G401.6 (cell line): ENCODE data around the gene STK40.

ENCODE experiments used
- FAIRE-seq: peaks from 2 replicates; lab custom pipeline; 2012; peaks lifted over from hg19 to GRCh38; lab: Jason Lieb, UNC

STK40 gene

DNA sequence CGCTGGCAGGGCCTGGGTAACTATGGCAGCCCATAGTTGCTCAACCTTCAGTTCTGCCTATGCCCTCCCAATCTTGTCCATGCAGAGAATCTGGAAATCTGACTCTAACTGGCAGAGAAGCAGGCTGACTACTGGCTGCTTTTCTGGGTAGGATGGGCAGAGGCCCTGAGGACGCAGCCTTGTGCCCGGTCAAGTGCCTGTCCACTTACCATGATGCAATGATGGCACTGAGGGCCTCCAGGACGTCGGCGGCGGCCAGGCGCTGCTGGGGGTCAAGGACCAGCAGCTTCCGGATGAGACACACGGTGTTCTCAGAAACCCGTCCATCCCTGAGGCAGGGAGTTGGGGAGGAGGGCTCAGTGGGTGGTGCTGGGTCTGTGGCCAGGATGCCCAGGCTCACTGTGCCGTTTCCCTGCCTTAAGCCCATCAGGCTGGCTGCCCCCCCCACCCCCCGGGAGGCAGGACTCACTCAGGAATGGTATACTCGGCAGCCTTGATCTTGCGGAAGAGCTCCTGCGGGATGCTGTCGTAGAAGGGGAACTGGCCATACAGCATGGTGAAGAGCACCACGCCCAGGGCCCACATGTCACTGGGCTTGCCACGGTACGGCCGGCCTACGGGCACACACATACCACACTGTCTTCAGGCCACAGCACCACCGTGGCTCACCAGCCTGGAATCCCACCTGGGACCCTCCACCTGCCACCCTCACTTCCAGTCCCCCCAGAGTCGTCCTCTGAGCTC is 41.9 kb downstream of the STK40 start:
- FAIRE-seq, result no peak

DNA sequence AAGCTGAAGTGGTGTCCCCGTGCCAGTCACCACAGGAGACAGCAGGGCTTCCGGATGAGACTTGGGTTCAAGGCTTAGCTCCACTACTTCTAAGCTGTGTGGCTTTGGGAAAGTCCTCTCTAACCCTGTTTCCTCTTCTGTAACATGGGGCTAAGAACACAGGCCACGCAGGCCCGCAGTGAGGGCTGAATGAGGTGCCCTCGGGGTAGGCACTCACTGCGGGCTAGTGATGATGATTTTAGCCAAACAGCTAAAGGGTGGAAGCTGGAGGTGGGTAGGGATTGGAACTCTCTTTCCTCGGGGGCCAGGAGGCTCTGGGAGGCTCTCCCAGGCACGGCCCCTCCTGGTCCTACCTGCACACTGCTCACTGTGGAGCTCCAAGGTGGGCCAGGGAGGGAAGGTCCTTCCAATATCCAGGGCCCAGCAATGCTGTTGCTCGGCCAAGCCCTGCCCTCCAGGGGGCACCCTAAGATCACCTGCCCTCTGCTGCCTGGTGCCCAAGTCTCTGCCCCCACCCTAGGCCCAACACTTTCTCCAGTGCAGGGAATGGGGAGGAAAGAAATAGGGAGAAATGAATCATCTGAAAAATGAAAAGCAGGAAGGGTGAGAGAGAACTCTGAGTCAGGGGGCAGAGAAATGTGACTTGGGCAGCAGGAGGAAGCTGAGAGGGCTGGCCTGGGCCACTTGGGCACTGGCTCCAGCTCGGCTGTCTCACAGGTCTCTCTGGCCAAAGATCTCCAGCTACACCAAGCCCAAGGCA is 43.1 kb downstream of the STK40 start:
- FAIRE-seq, result no peak

DNA sequence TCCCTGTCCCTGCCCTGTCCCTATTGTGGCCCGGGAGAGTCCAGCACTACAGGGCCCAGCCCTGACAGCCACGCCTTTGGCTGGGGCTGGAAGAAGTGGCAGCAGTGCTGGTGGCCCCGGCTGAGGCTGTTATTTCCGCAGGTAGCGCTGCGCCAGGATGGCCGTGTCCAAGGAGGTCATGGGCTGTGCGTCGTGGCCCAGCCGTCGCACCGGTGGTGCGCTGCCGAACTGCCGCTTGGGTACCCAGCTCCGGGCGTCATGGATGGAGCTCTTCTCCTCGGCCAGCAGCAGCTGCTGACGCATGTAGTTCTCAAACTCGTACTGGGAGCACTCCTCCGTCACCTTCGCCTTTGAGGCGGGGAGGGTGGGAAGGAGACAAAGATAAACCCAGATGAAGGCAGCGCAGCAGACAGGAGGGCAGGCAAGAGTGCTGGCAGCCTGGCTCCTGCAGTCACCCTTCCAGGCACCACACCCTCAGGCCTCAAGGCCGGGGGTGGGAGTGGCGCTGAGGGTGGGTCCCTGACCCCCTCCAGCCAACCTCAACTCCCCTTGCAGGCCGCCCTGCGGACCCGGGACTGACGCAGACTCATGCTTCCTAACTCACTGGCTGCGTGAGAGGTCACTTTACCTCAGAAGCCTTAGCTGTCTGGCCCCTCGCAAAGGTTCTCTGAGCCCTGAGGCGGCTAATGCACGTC is 44.0 kb downstream of the STK40 start:
- no peak for FAIRE-seq

DNA sequence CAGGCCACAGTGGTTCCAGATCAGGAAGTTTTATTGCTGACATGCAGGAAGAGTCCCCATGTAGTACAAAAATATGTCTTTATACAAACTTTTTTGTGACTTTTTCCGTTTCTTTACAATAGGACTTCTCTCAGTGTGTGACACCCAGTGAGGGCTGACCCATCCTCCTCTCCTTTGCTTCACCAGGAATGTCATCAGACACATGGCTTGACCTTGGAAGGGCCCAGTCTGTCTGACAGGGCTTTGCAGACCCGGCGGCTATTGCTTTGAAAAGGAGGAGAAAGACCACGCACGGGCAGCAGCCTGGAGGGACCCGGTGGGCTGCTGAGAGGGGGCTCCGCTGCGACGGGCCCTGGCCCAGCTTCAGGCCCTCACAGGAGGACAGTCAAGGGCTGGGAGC is 46.1 kb downstream of the STK40 start:
- no peak for FAIRE-seq

DNA sequence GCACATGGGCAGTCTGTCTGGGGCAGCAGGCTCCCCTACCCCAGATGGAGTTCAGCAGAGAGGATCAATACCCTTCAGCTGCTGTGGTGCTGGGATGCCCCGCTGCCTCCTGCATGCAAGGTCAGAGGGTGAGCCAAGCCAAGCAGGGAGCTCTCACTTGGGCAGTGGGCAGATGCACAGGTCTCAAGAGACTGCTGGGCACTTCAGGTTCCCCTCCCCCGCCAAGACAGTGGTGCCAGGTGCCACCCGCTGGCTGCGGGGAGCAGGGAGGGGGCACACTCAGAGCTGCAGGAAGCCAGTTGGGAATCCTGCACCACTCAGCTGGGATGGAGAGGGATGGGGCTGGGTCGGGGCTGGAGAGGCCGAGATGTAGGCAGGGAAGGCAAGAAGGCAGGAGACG is 46.5 kb downstream of the STK40 start:
- no peak for FAIRE-seq

DNA sequence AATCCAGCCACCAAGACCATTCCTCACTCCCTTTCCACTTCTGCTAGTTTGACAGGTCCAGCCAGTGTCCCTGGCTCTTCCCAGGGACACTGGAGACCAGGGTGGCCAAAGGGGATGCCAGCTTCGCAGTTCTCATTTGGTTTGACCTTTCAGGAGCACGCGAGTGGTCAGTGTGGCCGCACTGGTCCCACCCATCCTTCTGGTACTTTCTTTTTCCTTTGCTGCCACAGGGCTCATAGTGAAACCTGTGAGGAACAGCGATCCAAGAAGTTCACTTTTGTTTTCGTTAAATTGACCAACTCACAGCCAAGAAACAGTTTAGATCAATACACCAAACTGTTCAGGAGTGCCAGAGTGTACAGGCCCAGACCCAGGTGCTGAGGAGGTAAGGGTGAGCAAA is 47.9 kb downstream of the STK40 start:
- no peak for FAIRE-seq

DNA sequence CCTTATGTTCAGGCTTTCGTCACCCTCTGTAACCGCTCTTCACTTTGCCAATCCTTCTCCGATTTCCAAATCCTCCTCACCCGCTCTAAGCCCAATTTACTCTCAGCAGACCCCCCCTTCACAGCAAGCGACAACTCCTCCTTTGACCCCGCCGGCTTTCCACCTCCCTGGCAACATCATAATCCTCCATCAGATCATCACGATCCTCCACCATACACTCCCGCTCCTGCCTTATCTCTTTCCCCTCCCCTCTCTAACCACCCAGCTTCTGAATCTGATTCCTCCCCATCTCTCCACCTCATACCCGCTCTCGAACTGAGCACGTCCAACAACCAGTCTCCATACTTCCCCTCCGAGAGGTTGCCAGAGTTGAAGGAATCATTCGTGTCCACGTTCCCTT is 54.8 kb downstream of the STK40 start:
- no peak for FAIRE-seq

DNA sequence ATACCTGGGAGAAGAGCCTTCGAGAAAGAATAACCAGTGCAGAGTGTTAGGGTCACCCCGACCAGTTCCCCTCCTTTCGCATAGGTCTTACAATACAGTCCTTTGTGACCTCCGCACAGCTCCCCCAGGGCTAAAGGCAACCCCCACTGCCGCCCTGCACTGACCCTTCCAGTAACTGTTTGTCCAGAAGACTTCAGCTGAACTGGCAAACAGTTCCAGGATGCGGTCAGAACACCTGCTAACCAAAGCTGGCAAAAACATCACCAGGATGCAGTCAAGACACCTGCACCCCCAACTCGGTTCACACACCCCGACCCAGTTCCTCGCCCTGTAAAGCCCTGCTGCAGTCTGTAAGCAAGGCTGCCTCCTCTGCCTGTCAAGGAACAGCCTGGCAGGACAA is 55.9 kb downstream of the STK40 start:
- FAIRE-seq, result no peak

DNA sequence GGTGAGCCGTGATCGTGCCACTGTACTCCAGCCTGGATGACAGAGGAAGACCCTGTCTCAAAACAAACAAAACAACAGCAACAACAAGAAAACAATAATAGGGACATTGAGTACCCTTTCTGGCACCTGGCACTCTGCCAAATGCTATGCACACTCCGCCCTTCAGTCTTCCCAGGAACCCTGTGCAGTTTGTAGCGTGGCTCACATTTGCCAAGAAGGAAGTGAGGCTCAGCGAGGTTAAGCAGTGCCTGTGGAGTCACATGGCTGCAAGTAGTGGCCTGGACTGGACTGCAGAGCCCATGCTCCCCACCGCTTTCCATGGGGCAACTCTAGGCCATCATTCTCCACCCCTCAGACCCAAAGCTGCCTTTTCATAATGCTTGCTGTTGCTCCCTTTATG is 57.0 kb downstream of the STK40 start:
- FAIRE-seq, result no peak

DNA sequence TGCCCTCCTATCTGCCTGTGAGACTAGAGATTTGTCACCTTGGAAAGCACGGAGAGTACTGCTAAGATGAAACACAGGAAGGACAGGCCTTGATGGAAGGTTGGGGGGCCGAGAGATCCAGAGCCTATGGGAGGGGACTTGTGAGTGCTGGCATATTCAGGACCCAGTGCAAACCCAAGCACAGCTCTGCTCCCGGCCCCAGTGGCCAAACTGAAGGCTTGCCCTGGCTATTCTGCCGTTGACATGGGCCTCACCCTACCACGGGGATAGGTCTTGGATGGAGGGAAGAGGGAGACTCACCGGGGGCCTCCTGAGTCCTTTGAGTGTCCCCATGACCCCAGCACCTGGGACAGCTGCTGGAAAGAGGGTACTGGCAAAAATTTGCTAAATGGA is 57.6 kb downstream of the STK40 start:
- no peak for FAIRE-seq

DNA sequence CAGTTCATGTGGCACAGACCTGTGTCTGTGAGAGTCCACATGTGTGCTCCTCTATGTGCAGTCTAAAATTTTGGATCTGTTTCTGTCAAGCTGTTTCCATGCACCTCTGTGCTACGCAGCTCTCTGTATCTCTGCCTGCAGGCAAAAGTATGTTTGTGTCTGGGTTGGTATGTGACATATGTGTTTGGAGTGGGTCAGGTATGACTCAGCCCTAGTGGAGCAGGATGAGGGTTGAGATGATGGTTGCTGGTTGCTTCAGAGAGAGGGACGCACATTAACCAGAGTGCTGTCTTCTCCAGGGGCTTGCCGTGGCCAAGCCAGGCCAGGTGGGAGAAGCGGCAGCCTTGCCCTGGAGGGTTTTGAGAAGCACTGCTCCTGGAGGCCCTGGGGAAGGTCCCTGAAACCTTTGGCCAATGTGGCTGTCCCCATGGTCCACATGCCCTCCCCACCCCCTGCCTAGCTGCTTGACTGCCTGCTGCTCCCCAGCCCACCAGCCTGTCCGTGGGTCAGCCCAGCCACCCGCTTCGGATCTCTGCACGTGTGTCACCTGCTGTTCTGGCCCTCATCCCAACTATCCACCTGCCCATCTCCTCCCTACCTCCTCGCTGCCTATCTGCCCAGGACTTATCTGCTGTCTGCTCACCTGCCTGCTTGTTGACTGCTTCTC is 58.2 kb downstream of the STK40 start:
- no peak for FAIRE-seq

DNA sequence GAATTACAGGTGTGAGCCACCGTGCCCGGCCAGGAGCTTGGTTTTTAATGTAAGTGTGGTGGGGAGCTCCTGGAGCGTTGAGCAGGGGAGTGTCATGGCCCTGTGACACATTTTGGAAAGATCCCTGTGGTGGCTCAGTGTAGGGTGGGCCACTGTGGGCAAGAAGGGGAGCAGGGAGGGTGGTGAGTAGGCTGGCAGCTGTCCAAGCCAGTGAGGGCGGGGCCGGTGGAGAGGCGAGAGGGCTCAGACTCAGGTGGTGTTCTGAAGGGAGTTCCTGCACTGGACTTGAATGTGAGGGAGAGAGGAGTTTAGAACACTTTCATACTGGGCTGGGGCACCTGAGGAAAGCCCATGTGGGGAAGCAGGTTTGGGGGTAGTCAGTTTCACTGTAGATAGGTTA is 59.2 kb downstream of the STK40 start:
- no peak for FAIRE-seq

DNA sequence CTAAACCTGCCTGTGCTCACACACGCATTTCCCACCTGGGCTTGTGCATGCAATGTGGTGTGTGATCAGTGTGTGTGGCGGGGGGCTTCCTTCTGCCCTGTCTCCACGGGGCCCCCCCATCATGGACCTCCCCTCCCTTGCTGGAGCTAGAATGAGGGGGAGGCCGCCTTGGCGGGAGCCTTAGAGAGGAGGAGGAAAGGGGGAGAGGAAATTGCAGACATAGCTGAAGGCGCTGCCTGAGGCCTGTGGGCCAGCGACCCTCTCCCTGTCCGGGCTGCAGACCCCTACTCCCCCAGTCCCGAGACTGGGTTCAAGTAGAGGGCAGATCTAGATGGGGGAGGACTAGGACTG is 61.4 kb downstream of the STK40 start:
- FAIRE-seq, result no peak

DNA sequence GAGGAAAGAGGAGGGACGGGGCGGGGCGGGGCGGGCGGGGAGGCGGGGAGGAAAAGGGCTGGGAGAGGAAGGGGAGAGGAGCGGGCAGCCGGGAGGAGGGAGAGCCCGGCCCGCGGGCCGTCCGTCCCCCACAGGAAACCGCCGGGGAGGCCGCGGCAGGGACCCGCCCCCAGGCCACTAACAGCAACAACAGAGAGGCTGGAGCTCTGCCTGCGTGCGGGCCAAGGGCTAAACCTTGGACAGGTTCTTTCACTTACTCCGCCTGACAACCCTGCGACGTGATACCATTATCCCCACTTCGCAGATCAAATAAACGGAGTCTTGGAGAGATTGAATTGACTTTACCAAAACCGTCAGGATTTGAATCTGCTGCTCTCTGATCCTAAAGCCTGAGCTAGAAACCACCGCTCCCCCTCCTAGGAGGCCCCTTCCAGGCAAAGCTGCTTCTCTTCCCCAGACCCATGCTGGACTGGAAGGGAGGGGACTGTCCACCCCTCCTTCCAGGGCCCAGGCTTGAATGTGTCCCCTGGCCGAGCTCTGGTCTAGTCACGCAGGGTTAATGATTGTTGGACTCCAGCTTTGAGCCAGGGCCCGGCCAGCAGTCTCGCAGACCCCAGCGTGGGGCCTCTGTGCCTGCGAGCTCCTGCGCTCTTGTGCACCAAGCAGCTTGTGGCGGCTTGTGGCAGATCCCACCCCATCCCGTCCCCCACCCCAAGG is 61.9 kb downstream of the STK40 start, which contains the start of gene EVA1B:
Gene EVA1B, minus strand, starts transcription at position 10 of the 717 bp plus-strand sequence. CDS start 608 bp downstream, outside the sequence.
- FAIRE-seq, result no peak

DNA sequence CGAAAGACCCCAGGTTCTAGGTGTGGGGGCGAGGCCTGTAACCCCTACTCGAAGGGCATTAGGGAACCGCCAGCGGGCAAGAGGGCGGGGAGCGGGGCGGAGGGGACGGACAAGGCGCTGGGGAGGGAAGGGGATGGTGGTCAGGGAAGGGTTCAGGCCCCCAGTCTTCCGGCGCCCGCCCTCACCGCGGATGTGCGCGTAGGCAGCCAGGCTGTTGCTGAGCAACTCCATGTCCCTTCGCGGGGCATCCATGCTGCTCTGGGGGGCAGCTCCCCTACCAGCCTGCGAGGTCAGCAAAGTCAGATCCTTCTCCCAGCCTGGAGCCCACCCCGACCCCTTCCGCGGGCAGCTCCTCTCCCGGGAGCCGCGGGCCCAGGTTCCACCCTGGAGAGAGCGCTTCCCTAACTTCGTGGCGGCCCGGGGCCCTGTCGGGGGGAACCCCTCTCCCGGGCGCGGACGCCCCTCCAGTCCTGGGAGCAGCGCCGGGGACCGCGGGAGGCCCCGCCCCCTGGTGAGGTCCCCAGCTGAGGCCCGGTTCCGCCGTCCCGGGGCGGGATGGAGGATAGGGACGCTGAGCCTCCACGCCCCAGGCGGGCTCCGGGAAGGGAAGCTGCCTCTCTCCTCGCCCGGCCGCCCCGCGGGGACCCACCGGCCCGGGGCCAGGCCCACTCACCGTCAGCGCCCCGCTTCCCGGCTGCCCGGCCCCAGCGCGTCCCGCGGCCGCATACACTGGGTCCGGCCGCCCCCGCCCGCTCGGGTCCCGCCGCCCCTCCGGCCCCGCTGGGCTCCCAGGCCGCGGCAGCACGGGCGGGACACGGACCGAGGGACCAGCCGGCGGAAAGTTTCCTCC is 62.7 kb downstream of the STK40 start:
- FAIRE-seq, result no peak

DNA sequence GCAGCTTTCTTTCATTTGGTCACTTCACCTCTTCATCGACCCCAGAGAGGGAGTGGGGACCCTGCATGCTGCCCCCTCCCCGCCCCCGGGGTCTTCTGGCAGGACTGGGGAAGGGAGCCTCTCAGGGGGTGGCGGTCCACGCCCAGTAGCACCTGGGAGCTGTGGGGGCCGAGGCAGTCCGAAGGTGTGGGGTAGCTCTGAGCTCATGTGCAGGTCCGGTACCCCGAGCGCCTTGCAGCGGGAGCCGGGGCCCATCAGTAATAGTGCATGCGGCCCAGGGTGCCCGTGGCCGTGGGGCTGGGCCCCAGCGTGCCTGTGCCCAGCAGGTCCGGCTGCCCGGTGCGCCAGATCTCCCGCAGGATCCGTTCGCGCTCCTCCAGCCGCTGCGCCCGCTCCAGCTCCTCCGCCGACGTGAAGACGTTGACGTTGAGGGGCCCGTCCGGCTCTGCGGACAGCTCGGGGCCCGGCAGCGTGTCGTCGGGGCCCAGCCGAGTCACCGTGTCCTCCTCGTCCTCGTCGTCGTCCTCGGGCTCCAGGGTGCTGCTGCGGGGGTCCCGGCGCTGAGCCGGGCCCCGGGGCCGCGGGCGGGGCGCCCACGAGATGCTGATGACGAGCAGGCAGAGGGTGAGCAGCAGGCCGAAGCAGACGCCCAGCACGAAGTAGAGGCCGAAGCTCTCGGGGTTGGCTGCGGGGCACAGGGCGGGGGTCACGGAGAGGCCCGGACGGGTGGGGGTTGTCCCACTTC is 63.5 kb downstream of the STK40 start:
- no peak for FAIRE-seq

DNA sequence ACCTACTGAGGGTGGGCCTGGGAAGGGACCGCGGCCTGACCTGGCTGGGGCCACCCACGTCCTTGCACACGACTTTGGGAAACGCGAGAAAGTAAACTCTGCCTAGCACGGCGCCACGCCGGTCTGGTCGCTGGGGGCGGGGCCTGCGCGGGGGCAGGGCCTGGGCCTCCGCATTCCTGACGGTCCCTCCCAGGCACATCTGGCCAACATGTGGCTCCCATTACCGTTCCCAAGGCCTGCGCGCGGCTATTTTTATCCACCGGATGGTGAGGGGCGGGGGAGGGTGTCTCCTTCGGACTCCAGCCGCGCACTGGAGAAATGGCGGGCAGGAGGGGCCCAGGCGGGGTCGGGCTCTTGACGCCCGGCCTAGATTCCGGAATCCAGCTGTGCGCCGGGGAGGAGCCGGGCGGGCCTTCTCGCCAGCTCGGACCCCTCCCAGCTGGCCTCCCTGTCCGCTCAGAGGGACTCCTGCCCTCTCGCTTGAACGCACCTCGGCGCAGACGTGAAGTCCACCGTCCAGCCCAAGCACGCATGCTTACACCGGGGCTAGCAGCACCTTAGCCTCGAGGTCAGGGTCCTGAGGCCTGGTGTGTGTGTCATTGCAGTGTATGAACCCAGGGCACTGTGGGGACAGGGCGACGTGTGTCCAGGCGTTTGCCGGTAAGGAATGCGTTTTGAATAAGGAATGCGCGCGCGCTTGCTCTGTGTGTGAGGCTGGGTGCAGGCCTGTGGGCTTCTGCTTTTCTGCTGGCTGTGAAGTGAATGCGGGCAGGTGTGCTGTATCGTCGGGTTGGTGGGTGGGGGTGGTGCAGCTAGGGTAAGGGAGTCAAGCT is 64.4 kb downstream of the STK40 start:
- FAIRE-seq, result no peak

DNA sequence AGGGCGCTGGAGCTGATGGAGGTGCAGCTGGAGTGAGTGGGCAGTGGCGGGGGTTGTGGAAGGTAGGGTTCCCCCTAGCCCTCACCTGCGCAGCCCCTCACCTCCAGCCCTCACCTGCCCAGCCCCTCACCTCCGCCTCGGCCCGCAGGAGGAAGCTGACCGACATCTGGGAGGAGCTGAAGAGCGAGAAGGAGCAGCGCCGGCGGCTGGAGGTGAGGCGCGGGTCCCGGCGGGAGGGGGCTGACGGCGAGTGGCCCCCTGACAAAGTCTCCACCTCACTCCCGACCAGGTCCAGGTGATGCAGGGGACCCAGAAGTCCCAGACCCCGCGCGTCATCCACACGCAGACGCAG is 65.0 kb downstream of the STK40 start:
- no peak for FAIRE-seq

DNA sequence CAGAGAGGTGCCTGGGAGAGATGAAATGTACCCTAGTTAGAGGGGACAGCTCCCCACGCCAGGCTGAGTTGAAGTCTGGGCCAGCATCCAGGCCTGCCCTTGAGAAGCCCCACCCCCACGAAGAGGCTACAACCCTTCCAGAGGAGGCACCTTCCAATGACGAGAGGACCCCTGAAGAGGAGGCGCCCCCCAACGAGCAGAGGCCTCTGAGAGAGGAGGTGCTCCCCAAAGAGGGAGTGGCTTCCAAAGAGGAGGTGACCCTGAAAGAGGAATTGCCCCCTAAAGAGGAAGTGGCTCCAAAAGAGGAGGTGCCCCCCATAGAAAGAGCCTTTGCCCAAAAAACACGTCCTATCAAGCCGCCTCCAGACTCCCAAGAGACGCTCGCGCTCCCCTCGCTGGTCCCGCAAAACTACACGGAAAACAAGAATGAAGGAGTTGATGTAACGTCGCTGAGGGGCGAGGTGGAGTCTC is 65.4 kb downstream of the STK40 start:
- no peak for FAIRE-seq

DNA sequence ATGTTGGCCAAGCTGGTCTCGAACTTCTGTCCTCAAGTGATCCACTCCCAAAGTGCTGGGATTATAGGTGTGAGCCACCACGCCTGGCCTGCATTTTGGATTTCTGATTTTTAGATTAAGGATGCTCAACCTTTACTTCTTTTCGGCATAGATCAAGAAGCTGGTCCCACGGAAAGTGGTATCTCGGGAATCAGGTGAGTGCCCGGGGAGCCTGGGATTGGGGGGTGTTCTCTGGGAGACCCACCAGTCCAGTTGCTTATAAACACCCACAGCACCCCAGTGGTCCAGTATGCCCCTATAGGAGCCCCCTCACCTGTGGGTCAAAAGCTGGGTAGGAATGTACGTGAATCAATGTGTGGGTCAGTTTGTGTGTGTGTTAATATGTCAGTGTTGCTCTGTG is 76.3 kb downstream of the STK40 start:
- FAIRE-seq, result no peak
